ENCODE data around the gene ACSF2. TPM values are rescaled to one million over a fixed set of nuclear protein-coding genes. Genes with fewer than 3 reads are reported as not detected.
A peak's percentile ranks its signal among the peaks of the same experiment; 100 is the strongest.

Gene ACSF2
- total and polyA plus RNA-seq, 2 of the 13 experiments (the other 11 are each of a cell fraction or from before 2014, with no cell fraction given), result 87.3 to 109 TPM

GRCh38 chr17:50478391-50479381 lies 52.7 kb downstream of the ACSF2 start, which contains the start of gene RSAD1 (continued):
- TF ChIP-seq SRSF4 (IDR thresholded peaks at IDR 0.05; ENCODE audit: low read depth, low read length, poor library complexity, severe bottlenecking) (no peak), NFE2 (CRISPR knock-in tag; IDR thresholded peaks at IDR 0.05) (no peak), ZNF607 (CRISPR knock-in tag; IDR thresholded peaks at IDR 0.05; ENCODE audit: borderline replicate concordance) (peak; percentile 65; the same call in 1 of the 2 replicates), EP300 (IDR thresholded peaks at IDR 0.05; ENCODE audit: low read depth in 2 of 2, low read length in 2 of 2) (peak in 1 of 2 experiments; percentile 25; a peak in 3 of 4 replicates), EP300 (CRISPR knock-in tag; IDR thresholded peaks at IDR 0.05; ENCODE audit: borderline replicate concordance) (peak; percentile 16; the same call in 1 of the 2 replicates), POLR2A (IDR thresholded peaks at IDR 0.05; ENCODE audit: insufficient read depth in 1 of 2, low read depth in 2 of 2, low read length in 2 of 2) (peak; percentile 89 to 92), ZNF788 (CRISPR knock-in tag; IDR thresholded peaks at IDR 0.05; ENCODE audit: borderline replicate concordance) (peak; percentile 6; the same call in 1 of the 2 replicates), ZNF367 (CRISPR knock-in tag; IDR thresholded peaks at IDR 0.05; ENCODE audit: borderline replicate concordance) (no peak), CREB1 (IDR thresholded peaks at IDR 0.05) (peak; percentile 49; the same call in 1 of the 2 replicates), CREB1 (CRISPR knock-in tag; IDR thresholded peaks at IDR 0.05) (no peak), RELA (CRISPR knock-in tag; IDR thresholded peaks at IDR 0.05) (peak; percentile 86), ARID4A (CRISPR knock-in tag; IDR thresholded peaks at IDR 0.05; ENCODE audit: borderline replicate concordance) (peak; percentile 88; the same call in 1 of the 2 replicates), NAIF1 (CRISPR knock-in tag; IDR thresholded peaks at IDR 0.05; ENCODE audit: borderline replicate concordance) (peak; percentile 92; the same call in 1 of the 2 replicates), CBX1 (IDR thresholded peaks at IDR 0.05; ENCODE audit: low read depth) (peak; percentile 50), KMT2A (CRISPR knock-in tag; IDR thresholded peaks at IDR 0.05) (peak; percentile 69; the same call in 1 of the 2 replicates), ZSCAN22 (CRISPR knock-in tag; IDR thresholded peaks at IDR 0.05) (peak; percentile 43; the same call in 1 of the 2 replicates), HHEX (CRISPR knock-in tag; IDR thresholded peaks at IDR 0.05) (no peak), ZNF510 (CRISPR knock-in tag; IDR thresholded peaks at IDR 0.05; ENCODE audit: low read depth) (0 out of 2 replicates have a peak, but pooled peaks have one; percentile 75), ZNF329 (CRISPR knock-in tag; IDR thresholded peaks at IDR 0.05; ENCODE audit: low read depth) (peak; percentile 93), ZBTB10 (CRISPR knock-in tag; IDR thresholded peaks at IDR 0.05; ENCODE audit: borderline replicate concordance) (peak; percentile 70), ZNF275 (CRISPR knock-in tag; IDR thresholded peaks at IDR 0.05; ENCODE audit: borderline replicate concordance) (peak; percentile 87; the same call in 1 of the 2 replicates)

Measured in HepG2 (cell line).